ENCODE data around the gene ZNF772.
"Not testable (repeated sequence)": the region's sequence is repeated elsewhere in the genome, so short reads cannot be mapped to it uniquely, and the experiment has no call there.

The ZNF772 gene

DNA sequence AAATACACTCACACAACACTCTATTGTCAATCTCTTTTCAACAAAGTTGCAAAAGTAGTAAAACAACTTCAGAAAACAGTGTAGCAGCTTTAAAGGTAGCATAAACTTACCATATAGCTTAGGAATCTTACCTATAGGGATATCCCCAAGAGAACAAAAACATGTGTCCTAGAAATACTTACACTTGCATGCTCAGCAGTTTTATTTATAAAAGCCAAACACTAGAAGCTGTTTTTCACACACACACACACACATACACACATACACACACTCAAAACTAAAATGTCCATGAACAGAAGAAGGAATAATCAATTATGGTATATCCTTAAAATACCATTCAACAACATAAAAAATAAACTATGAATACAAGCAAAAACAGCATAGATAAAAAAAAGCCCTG lies 34.1 kb upstream of the ZNF772 start:
- Histone ChIP-seq H3K79me2 (ENCODE audit: low read length) (no peaks in the 10 kb centered on the region), H3K27ac (ENCODE audit: low read length) (no peak overlapping the region), H3K4me2 (ENCODE audit: low read length) (no peak overlapping the region), H3K4me3 (ENCODE audit: low read length) (no peak overlapping the region), H2AFZ (ENCODE audit: low read depth, low read length) (no peak overlapping the region), H3K9me3 (ENCODE audit: insufficient read depth, low read length) (peaks cover 41% of the 10 kb centered on the region), H3K9ac (ENCODE audit: low read length) (no peak overlapping the region), H3K27me3 (ENCODE audit: low read depth, low read length) (no peaks in the 10 kb centered on the region), H3K36me3 (replicated peaks; ENCODE audit: low read depth, low read length) (peaks cover 73% of the 10 kb centered on the region), H3K4me1 (ENCODE audit: low read length) (no peaks in the 10 kb centered on the region), H4K20me1 (ENCODE audit: insufficient read depth, low read length) (no peaks in the 10 kb centered on the region)
- TF ChIP-seq, protein P1, sequence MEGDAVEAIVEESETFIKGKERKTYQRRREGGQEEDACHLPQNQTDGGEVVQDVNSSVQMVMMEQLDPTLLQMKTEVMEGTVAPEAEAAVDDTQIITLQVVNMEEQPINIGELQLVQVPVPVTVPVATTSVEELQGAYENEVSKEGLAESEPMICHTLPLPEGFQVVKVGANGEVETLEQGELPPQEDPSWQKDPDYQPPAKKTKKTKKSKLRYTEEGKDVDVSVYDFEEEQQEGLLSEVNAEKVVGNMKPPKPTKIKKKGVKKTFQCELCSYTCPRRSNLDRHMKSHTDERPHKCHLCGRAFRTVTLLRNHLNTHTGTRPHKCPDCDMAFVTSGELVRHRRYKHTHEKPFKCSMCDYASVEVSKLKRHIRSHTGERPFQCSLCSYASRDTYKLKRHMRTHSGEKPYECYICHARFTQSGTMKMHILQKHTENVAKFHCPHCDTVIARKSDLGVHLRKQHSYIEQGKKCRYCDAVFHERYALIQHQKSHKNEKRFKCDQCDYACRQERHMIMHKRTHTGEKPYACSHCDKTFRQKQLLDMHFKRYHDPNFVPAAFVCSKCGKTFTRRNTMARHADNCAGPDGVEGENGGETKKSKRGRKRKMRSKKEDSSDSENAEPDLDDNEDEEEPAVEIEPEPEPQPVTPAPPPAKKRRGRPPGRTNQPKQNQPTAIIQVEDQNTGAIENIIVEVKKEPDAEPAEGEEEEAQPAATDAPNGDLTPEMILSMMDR (IDR thresholded peaks at IDR 0.05; ENCODE audit: low read depth, low read length) = no peak
- TF ChIP-seq EZH2phosphoT487 (IDR thresholded peaks at IDR 0.05; ENCODE audit: low read depth) = no peak

DNA sequence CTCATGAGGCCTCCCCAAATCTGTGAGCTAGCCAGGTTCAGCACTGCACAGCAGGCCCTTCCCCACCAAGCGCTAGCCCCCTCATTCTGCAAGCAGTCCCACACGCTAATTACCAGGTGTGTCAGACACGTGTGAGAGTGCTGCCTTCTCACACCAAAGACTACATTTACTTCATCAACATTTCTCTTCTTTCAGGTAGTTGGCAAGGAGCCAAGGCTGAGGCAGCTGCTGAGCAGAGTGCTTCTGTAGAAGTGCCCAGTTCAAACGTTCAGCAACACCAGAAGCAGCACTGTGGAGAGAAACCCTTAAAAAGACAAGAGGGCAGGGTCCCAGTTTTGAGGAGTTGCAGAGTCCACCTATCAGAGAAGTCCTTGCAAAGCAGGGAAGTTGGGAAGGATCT lies 28.8 kb upstream of the ZNF772 start:
- Histone ChIP-seq H3K4me1 (ENCODE audit: low read length) (no peaks in the 10 kb centered on the region), H3K36me3 (replicated peaks; ENCODE audit: low read depth, low read length) (peaks cover 73% of the 10 kb centered on the region), H4K20me1 (ENCODE audit: insufficient read depth, low read length) (no peaks in the 10 kb centered on the region), H3K27me3 (ENCODE audit: low read depth, low read length) (no peaks in the 10 kb centered on the region), H2AFZ (ENCODE audit: low read depth, low read length) (no peak overlapping the region), H3K9ac (ENCODE audit: low read length) (no peak overlapping the region), H3K27ac (ENCODE audit: low read length) (no peak overlapping the region), H3K9me3 (ENCODE audit: insufficient read depth, low read length) (peaks cover 29% of the 10 kb centered on the region; the same call in 1 of the 2 replicates), H3K4me2 (ENCODE audit: low read length) (no peak overlapping the region), H3K79me2 (ENCODE audit: low read length) (peaks cover 22% of the 10 kb centered on the region), H3K4me3 (ENCODE audit: low read length) (no peak overlapping the region)
- TF ChIP-seq EZH2phosphoT487 (IDR thresholded peaks at IDR 0.05; ENCODE audit: low read depth) = no peak
- TF ChIP-seq, protein P1 (IDR thresholded peaks at IDR 0.05; ENCODE audit: low read depth, low read length) = no peak

DNA sequence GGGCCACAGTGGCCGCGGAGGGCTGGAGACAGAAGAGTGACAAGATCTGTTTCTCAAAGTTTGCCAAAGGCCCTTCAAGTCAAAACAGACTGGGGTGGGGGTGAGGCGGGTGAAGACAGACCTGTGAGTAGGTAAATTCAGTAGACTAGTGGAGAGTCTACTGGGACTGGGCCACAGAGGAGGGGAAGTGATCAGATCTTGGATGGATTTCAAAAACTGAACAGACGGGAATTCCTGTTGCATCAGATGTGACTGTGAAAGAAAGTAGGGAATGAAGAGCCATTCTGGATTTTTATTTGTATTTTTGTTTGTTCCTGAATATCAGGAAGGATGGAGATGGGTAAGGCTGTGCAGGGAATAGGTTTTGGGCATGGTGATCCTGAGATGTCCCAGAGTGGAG lies 23.0 kb upstream of the ZNF772 start:
- not testable (repeated sequence) for H4K20me1 ChIP-seq (ENCODE audit: insufficient read depth, low read length); H3K9me3 ChIP-seq (ENCODE audit: insufficient read depth, low read length); H3K27me3 ChIP-seq (ENCODE audit: low read depth, low read length); H2AFZ ChIP-seq (ENCODE audit: low read depth, low read length); H3K27ac ChIP-seq (ENCODE audit: low read length); H3K4me1 ChIP-seq (ENCODE audit: low read length)
- Histone ChIP-seq H3K36me3 (replicated peaks; ENCODE audit: low read depth, low read length) (peaks cover 40% of the 10 kb centered on the region), H3K79me2 (ENCODE audit: low read length) (peaks cover 33% of the 10 kb centered on the region), H3K4me2 (ENCODE audit: low read length) (peak overlapping the region; percentile 80), H3K9ac (ENCODE audit: low read length) (peak overlapping the region; percentile 52), H3K4me3 (ENCODE audit: low read length) (peak overlapping the region; percentile 72)

DNA sequence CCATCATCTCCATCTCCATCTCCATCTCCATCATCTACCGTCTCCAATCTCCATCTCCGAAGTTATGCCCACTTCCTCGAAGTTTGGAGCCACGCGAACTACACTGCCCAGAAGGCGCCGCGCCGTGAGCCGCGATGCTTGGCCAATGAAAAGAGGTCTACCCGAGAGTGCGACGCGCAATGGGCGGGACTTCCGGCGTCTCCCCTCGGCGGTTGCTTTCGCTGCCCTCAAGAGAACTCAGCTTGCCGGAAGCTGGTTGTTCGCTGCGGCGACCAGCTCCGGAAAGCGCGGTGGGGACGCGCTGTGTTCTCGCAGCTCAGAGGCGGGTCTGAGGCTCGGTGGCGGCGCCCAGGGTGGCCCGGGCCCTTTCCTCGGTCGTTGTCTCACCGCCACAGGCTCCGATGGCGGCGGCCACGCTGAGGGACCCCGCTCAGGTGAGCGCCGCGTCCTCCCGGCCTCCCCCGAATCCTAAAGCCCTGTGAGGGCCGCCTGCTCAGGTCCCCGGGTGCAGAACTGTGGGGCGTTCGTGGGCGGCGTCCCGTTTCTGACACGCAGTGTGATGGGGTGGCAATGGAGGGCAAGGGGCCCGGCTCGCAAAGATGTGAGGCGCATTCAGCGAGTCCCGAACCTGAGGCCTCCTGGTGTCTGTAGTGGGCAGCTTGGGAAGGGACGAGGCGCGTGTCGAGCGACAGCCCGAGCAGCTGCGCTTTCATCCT lies 22.5 kb upstream of the ZNF772 start, which contains the start of gene ZNF773:
Gene ZNF773 (plus strand): TSS at position 259 of the 716 bp plus-strand sequence. CDS start 143 bp downstream, at position 402.
- not testable (repeated sequence) for H2AFZ ChIP-seq (ENCODE audit: low read depth, low read length); H4K20me1 ChIP-seq (ENCODE audit: insufficient read depth, low read length); H3K27me3 ChIP-seq (ENCODE audit: low read depth, low read length); H3K4me1 ChIP-seq (ENCODE audit: low read length); H3K9me3 ChIP-seq (ENCODE audit: insufficient read depth, low read length)
- H3K4me2 ChIP-seq (ENCODE audit: low read length) = peak within 1 kb of the TSS; percentile 80
- peak within 1 kb of the TSS; percentile 78 for H3K9ac ChIP-seq (ENCODE audit: low read length)
- H3K4me3 ChIP-seq (ENCODE audit: low read length) = peak within 1 kb of the TSS; percentile 80
- H3K79me2 ChIP-seq (ENCODE audit: low read length) = peaks cover 33% of the 10 kb centered on the region
- H3K36me3 ChIP-seq (replicated peaks; ENCODE audit: low read depth, low read length) = peaks cover 40% of the 10 kb centered on the region
- peak within 1 kb of the TSS; percentile 29; the same call in 1 of the 2 replicates for H3K27ac ChIP-seq (ENCODE audit: low read length)

DNA sequence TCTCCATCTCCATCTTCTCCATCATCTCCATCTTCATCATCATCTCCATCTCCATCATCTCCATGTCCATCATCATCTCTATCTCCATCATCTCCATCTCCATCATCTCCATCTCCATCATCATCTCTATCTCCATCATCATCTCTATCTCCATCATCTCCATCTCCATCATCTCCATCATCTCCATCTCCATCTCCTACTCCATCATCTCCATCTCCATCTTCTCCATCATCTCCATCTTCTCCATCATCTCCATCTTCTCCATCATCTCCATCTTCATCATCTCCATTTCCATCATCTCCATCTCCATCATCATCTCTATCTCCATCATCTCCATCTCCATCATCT lies 21.9 kb upstream of the ZNF772 start:
- H3K27me3 ChIP-seq (ENCODE audit: low read depth, low read length); H2AFZ ChIP-seq (ENCODE audit: low read depth, low read length); H3K9ac ChIP-seq (ENCODE audit: low read length); H3K9me3 ChIP-seq (ENCODE audit: insufficient read depth, low read length); H3K4me1 ChIP-seq (ENCODE audit: low read length); H3K27ac ChIP-seq (ENCODE audit: low read length); H4K20me1 ChIP-seq (ENCODE audit: insufficient read depth, low read length): not testable (repeated sequence)
- Histone ChIP-seq H3K4me2 (ENCODE audit: low read length) (peak overlapping the region; percentile 52), H3K36me3 (replicated peaks; ENCODE audit: low read depth, low read length) (peaks cover 44% of the 10 kb centered on the region), H3K79me2 (ENCODE audit: low read length) (peaks cover 33% of the 10 kb centered on the region), H3K4me3 (ENCODE audit: low read length) (peak overlapping the region; percentile 80)

DNA sequence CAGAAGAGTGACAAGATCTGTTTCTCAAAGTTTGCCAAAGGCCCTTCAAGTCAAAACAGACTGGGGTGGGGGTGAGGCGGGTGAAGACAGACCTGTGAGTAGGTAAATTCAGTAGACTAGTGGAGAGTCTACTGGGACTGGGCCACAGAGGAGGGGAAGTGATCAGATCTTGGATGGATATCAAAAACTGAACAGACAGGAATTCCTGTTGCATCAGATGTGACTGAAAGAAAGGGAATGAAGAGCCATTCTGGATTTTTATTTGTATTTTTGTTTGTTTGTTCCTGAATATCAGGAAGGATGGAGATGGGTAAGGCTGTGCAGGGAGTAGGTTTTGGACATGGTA lies 10.9 kb upstream of the ZNF772 start:
- not testable (repeated sequence) for H3K27ac ChIP-seq (ENCODE audit: low read length); H3K27me3 ChIP-seq (ENCODE audit: low read depth, low read length); H3K9me3 ChIP-seq (ENCODE audit: insufficient read depth, low read length); H2AFZ ChIP-seq (ENCODE audit: low read depth, low read length); H4K20me1 ChIP-seq (ENCODE audit: insufficient read depth, low read length)
- Histone ChIP-seq H3K4me3 (ENCODE audit: low read length) (peak overlapping the region; percentile 67), H3K4me1 (ENCODE audit: low read length) (peaks cover 11% of the 10 kb centered on the region), H3K36me3 (replicated peaks; ENCODE audit: low read depth, low read length) (peaks cover 24% of the 10 kb centered on the region), H3K9ac (ENCODE audit: low read length) (peak overlapping the region; percentile 6; the same call in 1 of the 2 replicates), H3K79me2 (ENCODE audit: low read length) (peaks cover 15% of the 10 kb centered on the region), H3K4me2 (ENCODE audit: low read length) (peak overlapping the region; percentile 69)

DNA sequence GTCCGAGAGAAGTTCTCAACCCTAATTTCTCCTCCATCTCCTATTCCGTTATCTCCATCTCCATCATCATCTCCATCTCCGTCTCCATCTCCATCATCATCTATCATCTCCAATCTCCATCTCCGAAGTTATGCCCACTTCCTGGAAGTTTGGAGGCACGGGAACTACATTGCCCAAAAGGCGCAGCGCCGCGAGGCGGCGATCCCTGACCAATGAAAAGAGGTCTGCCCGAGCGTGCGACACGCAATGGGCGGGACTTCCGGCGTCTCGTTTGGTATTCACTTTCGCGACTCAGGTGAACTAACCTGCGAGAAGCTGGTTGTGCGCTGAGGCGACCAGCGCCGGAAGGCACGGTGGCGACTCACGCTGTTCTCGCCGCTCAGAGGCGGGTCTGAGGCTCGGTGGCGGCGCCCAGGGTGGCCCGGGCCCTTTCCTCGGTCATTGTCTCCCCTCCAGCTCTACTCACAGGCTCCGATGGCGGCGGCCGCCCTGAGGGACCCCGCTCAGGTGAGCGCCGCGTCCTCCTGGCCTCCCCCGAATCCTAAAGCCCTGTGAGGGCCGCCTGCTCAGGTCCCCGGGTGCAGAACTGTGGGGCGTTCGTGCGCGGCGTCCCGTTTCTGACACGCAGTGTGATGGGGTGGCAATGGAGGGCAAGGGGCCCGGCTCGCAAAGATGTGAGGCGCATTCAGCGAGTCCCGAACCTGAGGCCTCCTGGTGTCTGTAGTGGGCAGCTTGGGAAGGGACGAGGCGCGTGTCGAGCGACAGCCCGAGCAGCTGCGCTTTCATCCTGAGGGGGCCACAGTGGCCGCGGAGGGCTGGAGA lies 10.3 kb upstream of the ZNF772 start, which contains the start of gene ZNF419:
Gene ZNF419 (plus strand): TSS at position 274 of the 822 bp plus-strand sequence. CDS start 201 bp downstream, at position 475.
- H3K9me3 ChIP-seq (ENCODE audit: insufficient read depth, low read length); H3K27me3 ChIP-seq (ENCODE audit: low read depth, low read length); H3K27ac ChIP-seq (ENCODE audit: low read length); H4K20me1 ChIP-seq (ENCODE audit: insufficient read depth, low read length): not testable (repeated sequence)
- H3K4me3 ChIP-seq (ENCODE audit: low read length) = peak within 1 kb of the TSS; percentile 85
- H3K79me2 ChIP-seq (ENCODE audit: low read length) = peaks cover 15% of the 10 kb centered on the region
- peak within 1 kb of the TSS; percentile 98 for H2AFZ ChIP-seq (ENCODE audit: low read depth, low read length)
- H3K4me1 ChIP-seq (ENCODE audit: low read length) = peaks cover 11% of the 10 kb centered on the region
- H3K9ac ChIP-seq (ENCODE audit: low read length) = peak within 1 kb of the TSS; percentile 69
- peak within 1 kb of the TSS; percentile 69 for H3K4me2 ChIP-seq (ENCODE audit: low read length)
- H3K36me3 ChIP-seq (replicated peaks; ENCODE audit: low read depth, low read length) = peaks cover 20% of the 10 kb centered on the region

All from OCI-LY3 (cell line).